OCI-LY1 (cell line): ENCODE measurements around the gene MRPL19.

Experiments used
- H2AFZ ChIP-seq: fragments of 200-600 bp; sonication (generic), shearing (Covaris generic); 2 replicates; pipeline ENCODE4 v1.6.0; 2014; ENCODE audit warnings: antibody characterized with exemption, mild to moderate bottlenecking, low read length
- H3F3A ChIP-seq: fragments of 200-600 bp; sonication (generic), shearing (Covaris generic); 2 replicates; pipeline ENCODE4 v1.6.0; 2014; ENCODE audit warnings: mild to moderate bottlenecking, antibody characterized with exemption, low read length, moderate library complexity; ENCODE audit not compliant: insufficient read depth
- H3K27ac ChIP-seq: fragments of 200-600 bp; sonication (generic); 2 replicates; pipeline ENCODE4 v1.5.1; 2014; ENCODE audit warnings: low read length, mixed run types, mild to moderate bottlenecking, low read depth; ENCODE audit not compliant: poor library complexity, severe bottlenecking
- H3K27me3 ChIP-seq: fragments of 200-600 bp; sonication (generic); 2 replicates; pipeline ENCODE4 v1.6.0; 2014; ENCODE audit warnings: antibody characterized with exemption, mild to moderate bottlenecking, low read length, moderate library complexity; ENCODE audit not compliant: insufficient read depth
- H3K36me3 ChIP-seq: fragments of 200-600 bp; sonication (generic); 2 replicates; pipeline ENCODE4 v1.6.1; 2014; ENCODE audit warnings: mild to moderate bottlenecking, antibody characterized with exemption, low read length, moderate library complexity, mixed read lengths; ENCODE audit not compliant: insufficient read depth
- H3K4me1 ChIP-seq: fragments of 200-600 bp; sonication (generic); 2 replicates; pipeline ENCODE4 v1.5.1; 2014; ENCODE audit warnings: mild to moderate bottlenecking, low read length, moderate library complexity; ENCODE audit not compliant: insufficient read depth, severe bottlenecking
- H3K4me2 ChIP-seq: fragments of 200-600 bp; sonication (generic), shearing (Covaris generic); 2 replicates; pipeline ENCODE4 v1.6.1; 2014; ENCODE audit warnings: low read length
- H3K4me3 ChIP-seq: fragments of 200-600 bp; sonication (generic); 2 replicates; pipeline ENCODE4 v1.5.1; 2014; ENCODE audit warnings: low read length, low read depth, mild to moderate bottlenecking, mixed read lengths; ENCODE audit not compliant: poor library complexity, severe bottlenecking
- H3K79me2 ChIP-seq: fragments of 200-600 bp; shearing (Covaris generic); 2 replicates; pipeline ENCODE4 v1.6.1; 2016; ENCODE audit warnings: mixed run types, low read length, mixed read lengths; ENCODE audit not compliant: insufficient read depth
- H3K9ac ChIP-seq: fragments of 200-600 bp; sonication (generic), shearing (Covaris generic); 2 replicates; pipeline ENCODE4 v1.6.1; 2014; ENCODE audit warnings: mild to moderate bottlenecking, low read length, mixed read lengths
- H3K9me2 ChIP-seq: fragments of 200-600 bp; sonication (generic), shearing (Covaris generic); 2 replicates; pipeline ENCODE4 v1.6.1; 2014; ENCODE audit warnings: low read depth, mild to moderate bottlenecking, low read length, mixed read lengths
- H3K9me3 ChIP-seq: fragments of 200-600 bp; shearing (Covaris generic); 2 replicates; pipeline ENCODE4 v1.6.1; 2014; ENCODE audit warnings: low read length, mixed read lengths
- H4K20me1 ChIP-seq: fragments of 200-600 bp; sonication (generic), shearing (Covaris generic); 2 replicates; pipeline ENCODE4 v1.6.0; 2016; ENCODE audit warnings: mild to moderate bottlenecking, low read length; ENCODE audit not compliant: insufficient read depth
- CTCF ChIP-seq: fragments of 200-600 bp; sonication (generic), shearing (Covaris generic); IDR thresholded peaks from 2 replicates; pipeline ENCODE4 v1.5.1; 2017; ENCODE audit warnings: mild to moderate bottlenecking, antibody characterized with exemption, low read length, moderate library complexity, mixed read lengths
- EZH2 ChIP-seq: fragments of 200-600 bp; sonication (generic), shearing (Covaris generic); IDR thresholded peaks from 2 replicates; pipeline ENCODE4 v1.8.0; 2017; ENCODE audit warnings: borderline replicate concordance, mixed run types, mild to moderate bottlenecking, antibody characterized with exemption, low read length, moderate library complexity, mixed read lengths

The MRPL19 gene

GRCh38 chr2:75608684-75609333 is 37.8 kb upstream of the MRPL19 start:
- TF ChIP-seq CTCF, result peak; percentile 94
- TF ChIP-seq EZH2, result no peak
- H4K20me1 ChIP-seq, result no peaks in the 10 kb centered on the region
- no peaks in the 10 kb centered on the region for H3F3A ChIP-seq
- no peaks in the 10 kb centered on the region for H3K36me3 ChIP-seq
- H3K27ac ChIP-seq, result no peak overlapping the region
- H3K4me2 ChIP-seq, result no peak overlapping the region
- no peaks in the 10 kb centered on the region for H3K79me2 ChIP-seq
- H3K4me3 ChIP-seq, result no peak overlapping the region
- H3K9ac ChIP-seq, result no peak overlapping the region
- H3K9me2 ChIP-seq, result no peaks in the 10 kb centered on the region
- no peaks in the 10 kb centered on the region for H3K27me3 ChIP-seq
- H3K4me1 ChIP-seq, result no peaks in the 10 kb centered on the region
- H2AFZ ChIP-seq, result no peak overlapping the region
- H3K9me3 ChIP-seq, result no peaks in the 10 kb centered on the region

DNA sequence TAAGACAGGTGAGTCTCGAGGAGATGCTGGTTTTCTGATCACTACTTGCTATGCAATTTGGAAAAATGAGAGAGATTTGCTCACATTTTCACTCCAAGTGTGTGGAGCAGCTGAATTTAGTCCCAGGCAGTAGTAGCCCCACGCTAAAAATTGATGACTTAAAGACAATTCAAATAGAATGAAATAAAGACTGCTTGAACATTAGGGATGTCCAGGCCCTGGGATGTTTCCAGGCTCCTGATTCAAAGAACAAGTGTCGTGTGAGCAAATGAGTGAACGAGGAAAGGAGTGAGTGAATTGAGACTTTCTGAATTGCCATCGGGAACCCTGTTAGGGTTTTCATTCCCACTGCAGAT is 37.3 kb upstream of the MRPL19 start:
- TF ChIP-seq EZH2 (no peak), CTCF (no peak; the same call in 1 of the 2 replicates)
- H3K4me1 ChIP-seq, result no peaks in the 10 kb centered on the region

GRCh38 chr2:75609937-75610508 is 36.6 kb upstream of the MRPL19 start:
- Histone ChIP-seq H3K9ac (no peak overlapping the region), H3K27me3 (no peaks in the 10 kb centered on the region), H3K4me2 (no peak overlapping the region), H3K9me3 (no peaks in the 10 kb centered on the region), H4K20me1 (no peaks in the 10 kb centered on the region), H3K36me3 (no peaks in the 10 kb centered on the region), H3K9me2 (no peaks in the 10 kb centered on the region), H3K27ac (no peak overlapping the region), H3K4me3 (no peak overlapping the region), H2AFZ (no peak overlapping the region), H3F3A (no peaks in the 10 kb centered on the region), H3K79me2 (no peaks in the 10 kb centered on the region), H3K4me1 (no peaks in the 10 kb centered on the region)
- TF ChIP-seq EZH2 (no peak), CTCF (no peak)

More for the DNA sequence above, 37.3 kb upstream of the MRPL19 start:
- H4K20me1 ChIP-seq, result no peaks in the 10 kb centered on the region
- no peaks in the 10 kb centered on the region for H3K79me2 ChIP-seq
- no peak overlapping the region for H3K27ac ChIP-seq
- H3K9ac ChIP-seq, result no peak overlapping the region
- H3K36me3 ChIP-seq, result no peaks in the 10 kb centered on the region
- no peak overlapping the region for H3K4me2 ChIP-seq
- H3K9me3 ChIP-seq, result no peaks in the 10 kb centered on the region
- no peaks in the 10 kb centered on the region for H3F3A ChIP-seq
- no peak overlapping the region for H2AFZ ChIP-seq
- H3K27me3 ChIP-seq, result no peaks in the 10 kb centered on the region
- no peak overlapping the region for H3K4me3 ChIP-seq
- H3K9me2 ChIP-seq, result no peaks in the 10 kb centered on the region
